SK-N-SH (cell line): ENCODE measurements around the gene CXCR5.

Source experiments
- CHD2 ChIP-seq: fragments of 150-350 bp; IDR thresholded peaks from 2 replicates; pipeline ENCODE4 v1.6.1; 2018; ENCODE audit warnings: low read length; ENCODE audit not compliant: partially characterized antibody
- JUND ChIP-seq: IDR thresholded peaks from 2 replicates; pipeline ENCODE4 v1.4.0; 2012
- RAD21 ChIP-seq: IDR thresholded peaks from 2 replicates; pipeline ENCODE4 v1.6.1; 2012; ENCODE audit warnings: mild to moderate bottlenecking, low read length
- SMC3 ChIP-seq: IDR thresholded peaks from 2 replicates; pipeline ENCODE4 v1.6.1; 2012; ENCODE audit warnings: low read depth, low read length, improper control_type of control experiment
- YY1 ChIP-seq: IDR thresholded peaks from 2 replicates; pipeline ENCODE4 v1.4.0; 2012; ENCODE audit warnings: low read depth, mild to moderate bottlenecking
- TF ChIP-seq, protein P1 (sequence below): fragments of 200-600 bp; sonication (generic); IDR thresholded peaks from 2 replicates; pipeline ENCODE4 v1.6.1; 2017; ENCODE audit warnings: antibody characterized with exemption, mild to moderate bottlenecking, moderate library complexity
- TF ChIP-seq, protein P2 (sequence below): IDR thresholded peaks from 2 replicates; pipeline ENCODE4 v1.4.0; 2012; ENCODE audit warnings: low read depth, borderline replicate concordance

DNA sequence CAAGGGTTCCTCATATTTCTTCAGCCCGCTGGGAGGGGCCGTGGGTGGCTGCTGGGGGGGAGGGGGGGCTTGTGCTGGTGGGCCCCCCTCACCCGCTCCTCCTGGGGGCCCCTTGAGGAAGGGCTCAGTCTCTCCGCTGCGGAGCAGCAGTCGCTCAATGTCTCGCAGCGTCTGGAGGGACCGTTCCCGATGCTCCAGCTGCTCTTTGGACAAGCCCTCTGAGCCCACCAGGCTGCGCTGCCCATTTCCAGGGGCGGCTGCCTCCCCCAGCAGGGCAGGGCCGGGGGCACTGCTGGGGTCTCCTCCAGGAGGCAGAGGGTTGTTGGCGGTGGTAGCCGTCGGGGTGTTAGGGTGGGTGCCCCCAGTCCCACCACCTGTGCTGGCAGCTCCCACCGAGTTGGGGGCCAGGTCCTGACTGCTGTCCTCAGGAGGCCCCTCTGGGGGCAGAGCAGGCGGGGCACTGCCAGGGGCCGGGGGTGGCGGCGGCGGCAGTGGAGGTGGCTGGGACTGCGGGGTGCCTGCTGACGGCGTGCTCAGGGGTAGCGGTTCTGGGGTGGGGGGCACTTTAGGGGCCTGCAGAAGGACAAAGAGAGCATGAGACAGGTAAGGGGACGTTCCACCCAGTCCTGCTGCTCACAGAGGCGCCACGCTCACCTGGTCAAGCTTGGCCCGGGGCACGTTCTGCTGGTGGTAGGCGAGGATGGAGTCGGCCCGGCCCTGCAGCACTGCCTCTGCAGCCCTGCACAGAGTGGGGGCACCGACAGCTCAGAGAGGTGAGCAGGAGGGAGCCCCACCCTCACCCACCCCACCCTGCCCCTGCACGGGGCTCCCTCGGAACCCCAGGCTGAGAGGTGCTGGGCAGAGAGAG lies 18.9 kb downstream of the CXCR5 start:
- TF ChIP-seq SMC3 (no peak), YY1 (no peak), JUND (no peak), CHD2 (no peak), RAD21 (no peak)
- TF ChIP-seq, protein P1, sequence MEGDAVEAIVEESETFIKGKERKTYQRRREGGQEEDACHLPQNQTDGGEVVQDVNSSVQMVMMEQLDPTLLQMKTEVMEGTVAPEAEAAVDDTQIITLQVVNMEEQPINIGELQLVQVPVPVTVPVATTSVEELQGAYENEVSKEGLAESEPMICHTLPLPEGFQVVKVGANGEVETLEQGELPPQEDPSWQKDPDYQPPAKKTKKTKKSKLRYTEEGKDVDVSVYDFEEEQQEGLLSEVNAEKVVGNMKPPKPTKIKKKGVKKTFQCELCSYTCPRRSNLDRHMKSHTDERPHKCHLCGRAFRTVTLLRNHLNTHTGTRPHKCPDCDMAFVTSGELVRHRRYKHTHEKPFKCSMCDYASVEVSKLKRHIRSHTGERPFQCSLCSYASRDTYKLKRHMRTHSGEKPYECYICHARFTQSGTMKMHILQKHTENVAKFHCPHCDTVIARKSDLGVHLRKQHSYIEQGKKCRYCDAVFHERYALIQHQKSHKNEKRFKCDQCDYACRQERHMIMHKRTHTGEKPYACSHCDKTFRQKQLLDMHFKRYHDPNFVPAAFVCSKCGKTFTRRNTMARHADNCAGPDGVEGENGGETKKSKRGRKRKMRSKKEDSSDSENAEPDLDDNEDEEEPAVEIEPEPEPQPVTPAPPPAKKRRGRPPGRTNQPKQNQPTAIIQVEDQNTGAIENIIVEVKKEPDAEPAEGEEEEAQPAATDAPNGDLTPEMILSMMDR, result no peak
- TF ChIP-seq, protein P2, sequence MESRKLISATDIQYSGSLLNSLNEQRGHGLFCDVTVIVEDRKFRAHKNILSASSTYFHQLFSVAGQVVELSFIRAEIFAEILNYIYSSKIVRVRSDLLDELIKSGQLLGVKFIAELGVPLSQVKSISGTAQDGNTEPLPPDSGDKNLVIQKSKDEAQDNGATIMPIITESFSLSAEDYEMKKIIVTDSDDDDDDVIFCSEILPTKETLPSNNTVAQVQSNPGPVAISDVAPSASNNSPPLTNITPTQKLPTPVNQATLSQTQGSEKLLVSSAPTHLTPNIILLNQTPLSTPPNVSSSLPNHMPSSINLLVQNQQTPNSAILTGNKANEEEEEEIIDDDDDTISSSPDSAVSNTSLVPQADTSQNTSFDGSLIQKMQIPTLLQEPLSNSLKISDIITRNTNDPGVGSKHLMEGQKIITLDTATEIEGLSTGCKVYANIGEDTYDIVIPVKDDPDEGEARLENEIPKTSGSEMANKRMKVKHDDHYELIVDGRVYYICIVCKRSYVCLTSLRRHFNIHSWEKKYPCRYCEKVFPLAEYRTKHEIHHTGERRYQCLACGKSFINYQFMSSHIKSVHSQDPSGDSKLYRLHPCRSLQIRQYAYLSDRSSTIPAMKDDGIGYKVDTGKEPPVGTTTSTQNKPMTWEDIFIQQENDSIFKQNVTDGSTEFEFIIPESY, result no peak
